ENCODE measurements around the gene VSNL1. TPM values are rescaled to one million over a fixed set of nuclear protein-coding genes. Genes with fewer than 3 reads are reported as not detected.

The VSNL1 gene
- total and polyA plus RNA-seq, 10 of the 15 experiments (the other 5 are each of a cell fraction or from before 2014, with no cell fraction given) = 0.04 to 0.30 (median 0.12) TPM; not detected in 4

- TF ChIP-seq ZBTB40 (IDR thresholded peaks at IDR 0.05; ENCODE audit: borderline replicate concordance) = no peak
- TF ChIP-seq HDAC6 (IDR thresholded peaks at IDR 0.05; ENCODE audit: unreplicated experiment) = no peak
- TF ChIP-seq CREB1 (IDR thresholded peaks at IDR 0.05; ENCODE audit: low read depth) = no peak
- no peak for TF ChIP-seq REST (IDR thresholded peaks at IDR 0.05; ENCODE audit: low read depth, low read length)
- no peak for TF ChIP-seq ZSCAN29 (IDR thresholded peaks at IDR 0.05)
- no peak for TF ChIP-seq TBL1XR1 (IDR thresholded peaks at IDR 0.05; ENCODE audit: low read depth, low read length)
Measured at GRCh38 chr2:17594533-17595401, 54.3 kb downstream of the VSNL1 start (continued).

Data from GM12878 (cell line).